NCI-H2196 treated with DMSO at 0.1 percent for 48 hours (cell line): ENCODE data around the gene FANCG.

Experiments used
- DNase-seq: peaks from one replicate; lab custom pipeline; 2025; ENCODE audit not compliant: unreplicated experiment; lab: John Stamatoyannopoulos, UW

Gene FANCG

GRCh38 chr9:35079426-35080341 lies at the start of gene FANCG:
Gene FANCG (minus strand): TSS chr9:35079942. CDS start chr9:35079524, 418 bp downstream.
- DNase-seq: peak; percentile 82

GRCh38 chr9:35116898-35117551 lies 37.3 kb upstream of the FANCG start:
- peak; percentile 89 for DNase-seq

- DNase-seq: no peak
Measured at GRCh38 chr9:35116539-35116897, 36.8 kb upstream of the FANCG start.

- DNase-seq: peak; percentile 100
Measured at GRCh38 chr9:35115680-35116538, 36.2 kb upstream of the FANCG start, which contains the start of gene ATOSB. Gene ATOSB (minus strand): TSS chr9:35115862. CDS start chr9:35108274, 7,588 bp downstream.

GRCh38 chr9:35114840-35115628 lies 35.3 kb upstream of the FANCG start:
- no peak for DNase-seq

GRCh38 chr9:35114113-35114839 lies 34.5 kb upstream of the FANCG start:
- DNase-seq: peak; percentile 83

DNA sequence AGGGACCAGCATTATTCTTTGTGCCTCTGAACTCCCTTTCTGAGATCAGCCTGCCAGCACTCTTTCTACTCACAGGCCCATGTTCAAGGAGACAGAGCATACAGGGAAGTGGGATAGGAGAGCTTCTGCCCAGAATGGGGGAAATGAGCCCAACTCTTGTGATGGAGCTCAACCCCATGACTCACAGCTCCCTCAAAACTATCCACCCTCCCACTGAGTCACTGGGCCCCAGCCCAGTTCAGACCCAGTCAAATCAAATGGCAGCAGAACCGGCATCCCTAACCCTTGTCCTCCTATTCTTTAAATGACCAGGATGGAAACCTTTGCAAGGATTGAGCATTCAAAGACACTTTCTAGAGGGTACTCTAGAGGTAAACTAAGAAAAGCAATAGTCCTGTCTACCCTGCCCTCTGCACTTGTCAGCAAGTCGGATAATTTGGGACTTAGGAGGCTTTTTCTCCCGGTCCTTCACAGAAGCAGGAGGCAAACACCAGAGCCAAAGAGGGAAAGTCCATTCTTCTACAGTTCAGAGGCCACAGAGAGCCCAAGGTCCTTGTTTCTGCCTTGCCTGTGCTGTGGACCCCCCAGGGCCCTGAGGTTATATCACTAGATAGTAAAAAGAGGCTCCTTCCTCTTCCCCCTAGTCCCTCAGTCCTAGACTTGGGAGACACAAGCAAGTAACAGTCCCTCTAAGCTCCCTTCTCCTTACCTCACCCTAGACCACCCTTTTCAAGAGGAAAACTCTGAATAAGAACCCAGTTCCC lies 32.7 kb upstream of the FANCG start:
- DNase-seq: no peak

- DNase-seq: peak; percentile 95
Measured at GRCh38 chr9:35111001-35111933, 31.5 kb upstream of the FANCG start.

DNA sequence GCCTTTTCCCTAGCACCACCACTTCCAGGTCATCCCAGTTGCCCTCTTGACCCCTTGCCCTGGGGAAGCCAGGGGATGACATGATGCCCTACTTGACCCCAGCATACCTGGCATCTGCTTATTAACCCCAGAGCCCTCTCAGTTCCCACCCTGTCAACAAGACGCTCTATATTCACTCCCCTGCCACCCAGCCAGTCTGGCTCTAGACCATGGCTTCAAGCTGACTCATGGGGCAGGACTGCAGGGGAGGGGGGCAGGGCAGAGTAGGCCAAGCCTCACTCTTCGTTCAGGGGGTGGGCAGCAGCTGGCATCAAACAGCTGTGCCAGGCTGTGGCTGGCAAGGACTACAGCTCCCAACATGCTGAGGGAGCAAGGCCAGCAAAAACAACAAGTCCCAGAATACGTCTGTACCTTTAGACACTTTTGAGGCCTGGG lies 30.6 kb upstream of the FANCG start:
- DNase-seq: no peak

GRCh38 chr9:35108946-35109575 lies 29.3 kb upstream of the FANCG start:
- DNase-seq: no peak

- DNase-seq: no peak
Measured at GRCh38 chr9:35108461-35108860, 28.7 kb upstream of the FANCG start.

- DNase-seq: no peak
Measured at GRCh38 chr9:35107297-35108290, 27.9 kb upstream of the FANCG start.

GRCh38 chr9:35106343-35106730 lies 26.6 kb upstream of the FANCG start:
- DNase-seq: no peak

- DNase-seq: no peak
Measured at GRCh38 chr9:35105571-35106342, 26.0 kb upstream of the FANCG start.

DNA sequence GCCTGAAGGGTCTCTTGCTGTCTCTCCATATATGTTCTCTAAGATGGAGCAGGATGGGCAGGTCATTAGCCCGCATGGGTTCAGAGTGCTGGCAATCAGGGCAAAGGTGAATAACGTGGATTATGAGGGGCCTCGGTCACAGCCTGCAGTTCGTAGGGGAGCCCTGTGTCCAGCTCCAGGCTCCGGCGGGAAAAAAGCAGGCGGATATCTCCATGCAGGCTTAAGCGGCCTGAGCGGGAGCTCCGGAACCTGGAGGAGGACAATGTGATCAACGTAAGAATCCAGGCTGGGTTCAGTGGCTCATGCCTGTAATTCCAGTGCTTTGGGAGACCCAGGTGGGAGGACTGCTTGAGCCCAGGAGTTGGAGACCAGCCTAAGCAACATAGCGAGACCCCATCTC lies 25.4 kb upstream of the FANCG start:
- no peak for DNase-seq

DNA sequence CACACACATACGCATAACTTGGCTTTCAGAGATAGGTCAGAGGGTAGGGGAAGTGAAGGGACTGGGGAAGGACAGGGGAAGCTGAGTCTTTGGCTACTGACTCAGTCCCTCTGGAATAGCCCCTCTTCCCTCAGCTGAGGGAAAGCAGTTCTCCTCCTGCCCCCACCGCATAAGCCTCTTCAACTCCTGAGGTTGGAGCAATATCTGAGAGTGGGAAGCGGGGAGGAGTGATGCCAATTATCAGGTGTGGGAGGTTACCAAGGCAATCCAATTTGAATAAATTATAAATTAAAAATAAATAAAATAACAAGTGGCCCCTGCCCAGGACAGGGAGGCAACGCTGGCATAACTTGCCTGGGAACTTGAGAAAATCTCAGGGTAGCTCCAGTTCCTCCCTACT lies 24.8 kb upstream of the FANCG start:
- DNase-seq: no peak
